ENCODE results near the gene KRTAP4-5. TPM values are rescaled to one million over a fixed set of nuclear protein-coding genes. Genes with fewer than 3 reads are reported as not detected.

The KRTAP4-5 gene
- total RNA-seq, 1 experiment from 2014 or later: not detected

GRCh38 chr17:41178843-41179616 is 29.4 kb upstream of the KRTAP4-5 start:
- H2AFZ ChIP-seq: no peak overlapping the region
- H3K27ac ChIP-seq: no peak overlapping the region
- H3K36me3 ChIP-seq (ENCODE audit: low read depth): no peaks in the 10 kb centered on the region
- ChIA-PET CTCF (no interaction called here), POLR2A (ENCODE audit: unreplicated experiment) (interaction anchor here (0.7 kb wide), 1 partner anchor 1040 kb away, joined by 5 read pairs; no protein-coding TSS in a partner anchor)
- no peaks in the 10 kb centered on the region for H3F3A ChIP-seq (ENCODE audit: insufficient read depth, low read depth)
- no peaks in the 10 kb centered on the region for H4K20me1 ChIP-seq (ENCODE audit: insufficient read depth)
- H3K9me3 ChIP-seq (ENCODE audit: insufficient read depth, low read depth): no peaks in the 10 kb centered on the region
- no peak overlapping the region for H3K4me2 ChIP-seq
- H3K4me1 ChIP-seq (replicated peaks; ENCODE audit: insufficient read depth): no peaks in the 10 kb centered on the region
- BruUV-seq (replicated peaks): no TSS peak
- H3K9me2 ChIP-seq (ENCODE audit: insufficient read depth): no peaks in the 10 kb centered on the region
- no peaks in the 10 kb centered on the region for H3K79me2 ChIP-seq (ENCODE audit: low read depth)
- H3K4me3 ChIP-seq: no peak overlapping the region
- no peak for DNase-seq
- intact Hi-C loops (cut with micrococcal nuclease; ENCODE audit: unreplicated experiment): no loop called here
- no peaks in the 10 kb centered on the region for H3K27me3 ChIP-seq (ENCODE audit: insufficient read depth, low read depth)
- TF ChIP-seq CTCF (conservative IDR thresholded peaks at IDR 0.05) (no peak), EZH2 (IDR thresholded peaks at IDR 0.05; ENCODE audit: low read depth) (no peak)

- H3K79me2 ChIP-seq (ENCODE audit: low read depth): no peaks in the 10 kb centered on the region
- H3K9me3 ChIP-seq (ENCODE audit: insufficient read depth, low read depth): no peaks in the 10 kb centered on the region
- no peaks in the 10 kb centered on the region for H3K9me2 ChIP-seq (ENCODE audit: insufficient read depth)
- no peaks in the 10 kb centered on the region for H3K27me3 ChIP-seq (ENCODE audit: insufficient read depth, low read depth)
- no peak overlapping the region for H3K4me2 ChIP-seq
- no peaks in the 10 kb centered on the region for H4K20me1 ChIP-seq (ENCODE audit: insufficient read depth)
- TF ChIP-seq CTCF (conservative IDR thresholded peaks at IDR 0.05): no peak
- no peak for TF ChIP-seq EZH2 (IDR thresholded peaks at IDR 0.05; ENCODE audit: low read depth)
- H3K4me1 ChIP-seq (replicated peaks; ENCODE audit: insufficient read depth): no peaks in the 10 kb centered on the region
- intact Hi-C loops (cut with micrococcal nuclease; ENCODE audit: unreplicated experiment): no loop called here
- no peak overlapping the region for H3K27ac ChIP-seq
- H3K4me3 ChIP-seq: no peak overlapping the region
- H2AFZ ChIP-seq: no peak overlapping the region
- POLR2A ChIA-PET (ENCODE audit: unreplicated experiment): interaction anchor here (0.7 kb wide), 1 partner anchor 1039 kb away, joined by 5 read pairs; no protein-coding TSS in a partner anchor
- BruUV-seq (replicated peaks): no TSS peak
- no peaks in the 10 kb centered on the region for H3F3A ChIP-seq (ENCODE audit: insufficient read depth, low read depth)
- CTCF ChIA-PET: no interaction called here
- H3K36me3 ChIP-seq (ENCODE audit: low read depth): no peaks in the 10 kb centered on the region
- no peak for DNase-seq
These were observed 28.7 kb upstream of the KRTAP4-5 start for GRCh38 chr17:41178341-41178740.

GRCh38 chr17:41177727-41178271 is 28.2 kb upstream of the KRTAP4-5 start, which contains the start of gene KRTAP4-2:
KRTAP4-2 (minus strand) TSS chr17:41178221; CDS start chr17:41178164, 57 bp downstream.
- no peaks in the 10 kb centered on the region for H4K20me1 ChIP-seq (ENCODE audit: insufficient read depth)

More at GRCh38 chr17:41177727-41178271, 28.2 kb upstream of the KRTAP4-5 start, which contains the start of gene KRTAP4-2:
- Histone ChIP-seq H3K36me3 (ENCODE audit: low read depth) (no peaks in the 10 kb centered on the region), H3K27me3 (ENCODE audit: insufficient read depth, low read depth) (no peaks in the 10 kb centered on the region), H3F3A (ENCODE audit: insufficient read depth, low read depth) (no peaks in the 10 kb centered on the region), H3K27ac (no peak within 1 kb of the TSS), H3K4me2 (no peak within 1 kb of the TSS), H2AFZ (no peak within 1 kb of the TSS), H3K9me3 (ENCODE audit: insufficient read depth, low read depth) (no peaks in the 10 kb centered on the region), H3K4me3 (no peak within 1 kb of the TSS), H3K4me1 (replicated peaks; ENCODE audit: insufficient read depth) (no peaks in the 10 kb centered on the region), H3K79me2 (ENCODE audit: low read depth) (no peaks in the 10 kb centered on the region), H3K9me2 (ENCODE audit: insufficient read depth) (no peaks in the 10 kb centered on the region)
- intact Hi-C loops (cut with micrococcal nuclease; ENCODE audit: unreplicated experiment): no loop called here
- CTCF ChIA-PET: no interaction called here
- BruUV-seq (replicated peaks): no TSS peak
- POLR2A ChIA-PET (ENCODE audit: unreplicated experiment): interaction anchor here (0.7 kb wide), 1 partner anchor 154 kb away, joined by 3 read pairs; no protein-coding TSS in a partner anchor
- DNase-seq: no peak
- TF ChIP-seq CTCF (conservative IDR thresholded peaks at IDR 0.05): no peak
- TF ChIP-seq EZH2 (IDR thresholded peaks at IDR 0.05; ENCODE audit: low read depth): no peak

Data from PC-9 (cell line).